HEK293 (cell line): ENCODE measurements around the gene MYO7B.

Source experiments
- CTCF ChIA-PET: fragments of 350-600 bp; formaldehyde crosslinking; extraction: SDS; loops from one replicate; lab custom pipeline; 2021; ENCODE audit warnings: antibody characterized with exemption; lab: Yijun Ruan, JAX
- POLR2A ChIA-PET: fragments of 300-600 bp; formaldehyde crosslinking; extraction: SDS; loops from one replicate; lab custom pipeline; 2020; ENCODE audit warnings: antibody characterized with exemption, inconsistent platforms; lab: Yijun Ruan, JAX
- H3K27ac ChIP-seq: fragments of 200-500 bp; sonication (Bioruptor generic); 2 replicates; pipeline ENCODE4 v1.5.1; 2014; ENCODE audit warnings: low read depth, low read length, control low read depth, inconsistent platforms; ENCODE audit errors: extremely low read depth
- H3K36me3 ChIP-seq, 2 experiments: fragments of 200-500 bp in 1 of 2; sonication (Bioruptor generic) in 1 of 2; 1 replicate in 1 of 2; 2 replicates in 1 of 2; pipeline ENCODE4 v1.5.1; 2014 to 2017; ENCODE audit warnings: inconsistent platforms in 2 of 2, low read length in 2 of 2; ENCODE audit not compliant: control insufficient read depth in 2 of 2, insufficient read depth in 1 of 2
- H3K4me1 ChIP-seq: fragments of 200-500 bp; sonication (Bioruptor generic); 2 replicates; pipeline ENCODE4 v1.5.1; 2014; ENCODE audit warnings: mild to moderate bottlenecking, low read length, inconsistent platforms; ENCODE audit not compliant: control insufficient read depth, insufficient read depth
- H3K4me3 ChIP-seq: 2 replicates; pipeline ENCODE4 v1.5.1; 2011; ENCODE audit warnings: low read depth, mild to moderate bottlenecking, control low read depth, low read length, moderate library complexity
- H3K9me3 ChIP-seq: fragments of 200-500 bp; sonication (Bioruptor generic); 2 replicates; pipeline ENCODE4 v1.5.1; 2014; ENCODE audit warnings: low read depth, low read length, inconsistent platforms; ENCODE audit not compliant: control insufficient read depth, insufficient read depth
- BCL11B ChIP-seq: fragments of 450-650 bp; formaldehyde crosslinking; IDR thresholded peaks from 2 replicates; pipeline ENCODE4 v1.5.1; 2016; ENCODE audit warnings: low read depth, missing biosample characterization, missing genetic modification characterization
- KLF7 ChIP-seq: fragments of 450-650 bp; formaldehyde crosslinking; IDR thresholded peaks from 2 replicates; pipeline ENCODE4 v1.5.1; 2016; ENCODE audit warnings: missing biosample characterization, missing genetic modification characterization, borderline replicate concordance
- WT1 ChIP-seq: fragments of 450-650 bp; formaldehyde crosslinking; IDR thresholded peaks from 2 replicates; pipeline ENCODE4 v1.5.1; 2016; ENCODE audit warnings: missing biosample characterization, missing genetic modification characterization
- ZNF112 ChIP-seq: fragments of 450-650 bp; formaldehyde crosslinking; IDR thresholded peaks from 2 replicates; pipeline ENCODE4 v1.5.0; 2017; ENCODE audit warnings: missing biosample characterization, missing genetic modification characterization
- ZNF114 ChIP-seq: fragments of 450-650 bp; formaldehyde crosslinking; IDR thresholded peaks from 2 replicates; pipeline ENCODE4 v1.5.0; 2017; ENCODE audit warnings: missing biosample characterization, missing genetic modification characterization
- ZNF121 ChIP-seq: fragments of 450-650 bp; formaldehyde crosslinking; IDR thresholded peaks from 2 replicates; pipeline ENCODE4 v1.5.1; 2016; ENCODE audit warnings: missing biosample characterization, missing genetic modification characterization
- ZNF138 ChIP-seq: fragments of 450-650 bp; formaldehyde crosslinking; IDR thresholded peaks from 2 replicates; pipeline ENCODE4 v1.5.1; 2016; ENCODE audit warnings: missing biosample characterization, missing genetic modification characterization, borderline replicate concordance
- ZNF2 ChIP-seq: fragments of 450-650 bp; formaldehyde crosslinking; IDR thresholded peaks from 2 replicates; pipeline ENCODE4 v1.5.1; 2016; ENCODE audit warnings: missing biosample characterization, missing genetic modification characterization
- ZNF214 ChIP-seq: fragments of 450-650 bp; formaldehyde crosslinking; IDR thresholded peaks from 2 replicates; pipeline ENCODE4 v1.5.1; 2017; ENCODE audit warnings: missing biosample characterization, mild to moderate bottlenecking, missing genetic modification characterization, borderline replicate concordance
- ZNF223 ChIP-seq: fragments of 450-650 bp; formaldehyde crosslinking; IDR thresholded peaks from 2 replicates; pipeline ENCODE4 v1.5.1; 2016; ENCODE audit warnings: missing biosample characterization, missing genetic modification characterization
- ZNF239 ChIP-seq: fragments of 450-650 bp; formaldehyde crosslinking; IDR thresholded peaks from 2 replicates; pipeline ENCODE4 v1.5.1; 2016; ENCODE audit warnings: missing biosample characterization, missing genetic modification characterization
- ZNF354C ChIP-seq: fragments of 450-650 bp; formaldehyde crosslinking; IDR thresholded peaks from 2 replicates; pipeline ENCODE4 v1.5.1; 2016; ENCODE audit warnings: missing biosample characterization, missing genetic modification characterization, low read depth, borderline replicate concordance
- ZNF366 ChIP-seq: fragments of 450-650 bp; formaldehyde crosslinking; conservative IDR thresholded peaks from 2 replicates; pipeline ENCODE4 v1.5.1; 2016; ENCODE audit warnings: missing biosample characterization, missing genetic modification characterization
- ZNF514 ChIP-seq: fragments of 450-650 bp; formaldehyde crosslinking; IDR thresholded peaks from 2 replicates; pipeline ENCODE4 v1.5.1; 2016; ENCODE audit warnings: missing biosample characterization, missing genetic modification characterization
- ZNF544 ChIP-seq: fragments of 450-650 bp; formaldehyde crosslinking; IDR thresholded peaks from 2 replicates; pipeline ENCODE4 v1.5.0; 2017; ENCODE audit warnings: missing biosample characterization, missing genetic modification characterization
- ZNF548 ChIP-seq: fragments of 450-650 bp; formaldehyde crosslinking; IDR thresholded peaks from 2 replicates; pipeline ENCODE4 v1.5.1; 2016; ENCODE audit warnings: missing biosample characterization, missing genetic modification characterization
- ZNF558 ChIP-seq: fragments of 450-650 bp; formaldehyde crosslinking; IDR thresholded peaks from 2 replicates; pipeline ENCODE4 v1.5.1; 2016; ENCODE audit warnings: missing biosample characterization, missing genetic modification characterization
- ZNF747 ChIP-seq: fragments of 450-650 bp; formaldehyde crosslinking; IDR thresholded peaks from 2 replicates; pipeline ENCODE4 v1.5.1; 2016; ENCODE audit warnings: missing biosample characterization, missing genetic modification characterization
- ZNF785 ChIP-seq: fragments of 450-650 bp; formaldehyde crosslinking; IDR thresholded peaks from 2 replicates; pipeline ENCODE4 v1.5.1; 2016; ENCODE audit warnings: missing biosample characterization, missing genetic modification characterization
- ZNF792 ChIP-seq: fragments of 450-650 bp; formaldehyde crosslinking; IDR thresholded peaks from 2 replicates; pipeline ENCODE4 v1.5.1; 2016; ENCODE audit warnings: missing biosample characterization, missing genetic modification characterization
- TF ChIP-seq, protein P1 (sequence below): fragments of 450-650 bp; formaldehyde crosslinking; IDR thresholded peaks from 2 replicates; pipeline ENCODE4 v1.5.1; 2017; ENCODE audit warnings: missing biosample characterization, missing genetic modification characterization
- TF ChIP-seq, protein P2 (sequence below): fragments of 450-650 bp; formaldehyde crosslinking; IDR thresholded peaks from 2 replicates; pipeline ENCODE4 v1.5.1; 2016; ENCODE audit warnings: missing biosample characterization, missing genetic modification characterization

MYO7B gene

DNA sequence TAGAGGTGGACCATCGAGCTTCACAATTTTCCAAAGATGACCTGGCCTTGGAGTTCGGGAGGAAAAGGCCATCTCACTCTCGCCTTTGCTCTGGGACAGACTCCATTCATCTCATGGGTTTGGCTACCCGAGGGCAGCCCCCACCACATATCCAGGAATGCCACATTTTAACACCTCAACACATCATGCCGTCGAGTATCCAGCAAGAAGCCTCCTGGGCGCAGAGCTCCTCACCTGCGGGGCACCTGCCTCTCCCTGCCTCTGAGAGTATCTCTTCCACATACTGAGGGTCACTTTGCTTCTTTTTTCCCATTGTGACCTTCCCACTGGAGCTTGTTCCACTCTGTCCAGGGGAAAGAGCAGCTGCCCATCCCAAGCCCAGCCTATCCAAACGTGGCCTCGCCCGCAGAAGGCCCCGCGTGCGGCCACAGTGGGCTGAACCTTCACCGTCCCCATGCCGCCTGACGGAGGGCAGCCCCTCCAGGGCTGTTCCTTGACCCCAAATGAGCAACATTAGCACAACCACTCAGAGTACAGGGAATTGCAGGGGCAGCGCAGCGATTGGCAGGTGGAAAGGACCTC lies 145.3 kb downstream of the MYO7B start:
- no peaks in the 10 kb centered on the region for H3K36me3 ChIP-seq
- H3K9me3 ChIP-seq: no peaks in the 10 kb centered on the region
- TF ChIP-seq ZNF785 (tag by site-specific recombination) (no peak), ZNF2 (no peak), ZNF114 (tag by site-specific recombination) (no peak), ZNF548 (tag by site-specific recombination) (no peak), ZNF514 (no peak), ZNF366 (tag by site-specific recombination) (no peak), WT1 (tag by site-specific recombination) (no peak), ZNF558 (tag by site-specific recombination) (no peak)
- TF ChIP-seq, all 188 proteins: peak for 0
- POLR2A ChIA-PET: no interaction called here
- CTCF ChIA-PET: interaction anchor here (1.4 kb wide), 1 partner anchor 90 kb away, joined by 5 read pairs; no protein-coding TSS in a partner anchor
- H3K4me3 ChIP-seq: no peak overlapping the region
- no peak overlapping the region for H3K27ac ChIP-seq
- H3K4me1 ChIP-seq: no peaks in the 10 kb centered on the region

DNA sequence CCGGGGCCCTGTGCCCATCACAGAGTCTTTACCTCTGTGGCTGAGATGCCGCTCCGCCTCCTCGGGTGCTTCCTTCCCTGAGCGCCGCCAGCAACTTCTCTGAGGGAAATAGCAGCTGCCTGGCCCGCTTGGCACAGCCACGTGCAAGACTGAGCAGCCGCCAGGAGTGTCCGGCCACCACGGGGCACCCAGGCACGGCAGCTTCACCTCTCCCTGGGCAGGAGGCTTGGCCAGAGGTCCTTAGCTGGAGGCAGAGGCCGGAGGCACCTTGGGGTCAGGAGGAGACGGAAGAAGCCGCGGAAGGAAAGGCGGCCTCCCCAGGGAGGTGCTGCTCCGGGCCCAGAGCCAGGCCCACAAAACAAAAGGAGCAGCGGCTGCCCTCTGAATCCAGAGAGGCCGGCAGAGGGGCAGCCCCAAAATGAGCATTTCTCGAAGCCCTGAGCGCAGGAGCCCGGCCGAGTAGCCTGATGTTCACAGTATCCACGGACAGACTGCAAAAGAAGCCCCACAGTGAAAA lies 145.9 kb downstream of the MYO7B start:
- Histone ChIP-seq H3K4me1 (no peaks in the 10 kb centered on the region), H3K9me3 (no peaks in the 10 kb centered on the region), H3K27ac (no peak overlapping the region), H3K4me3 (no peak overlapping the region), H3K36me3 (no peaks in the 10 kb centered on the region)
- ChIA-PET POLR2A (no interaction called here), CTCF (interaction anchor here (0.7 kb wide), 1 partner anchor 167 kb away, joined by 3 read pairs; no protein-coding TSS in a partner anchor)
- TF ChIP-seq KLF7 (tag by site-specific recombination) (no peak), ZNF214 (no peak), ZNF239 (no peak), ZNF544 (tag by site-specific recombination) (no peak), ZNF138 (tag by site-specific recombination) (no peak), ZNF747 (no peak), BCL11B (tag by site-specific recombination) (no peak), ZNF792 (tag by site-specific recombination) (no peak), ZNF223 (no peak), WT1 (tag by site-specific recombination) (no peak), ZNF354C (tag by site-specific recombination) (no peak), ZNF121 (tag by site-specific recombination) (no peak), ZNF112 (no peak)
- TF ChIP-seq, protein P1, sequence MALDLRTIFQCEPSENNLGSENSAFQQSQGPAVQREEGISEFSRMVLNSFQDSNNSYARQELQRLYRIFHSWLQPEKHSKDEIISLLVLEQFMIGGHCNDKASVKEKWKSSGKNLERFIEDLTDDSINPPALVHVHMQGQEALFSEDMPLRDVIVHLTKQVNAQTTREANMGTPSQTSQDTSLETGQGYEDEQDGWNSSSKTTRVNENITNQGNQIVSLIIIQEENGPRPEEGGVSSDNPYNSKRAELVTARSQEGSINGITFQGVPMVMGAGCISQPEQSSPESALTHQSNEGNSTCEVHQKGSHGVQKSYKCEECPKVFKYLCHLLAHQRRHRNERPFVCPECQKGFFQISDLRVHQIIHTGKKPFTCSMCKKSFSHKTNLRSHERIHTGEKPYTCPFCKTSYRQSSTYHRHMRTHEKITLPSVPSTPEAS (tag by site-specific recombination): no peak
- TF ChIP-seq, protein P2, sequence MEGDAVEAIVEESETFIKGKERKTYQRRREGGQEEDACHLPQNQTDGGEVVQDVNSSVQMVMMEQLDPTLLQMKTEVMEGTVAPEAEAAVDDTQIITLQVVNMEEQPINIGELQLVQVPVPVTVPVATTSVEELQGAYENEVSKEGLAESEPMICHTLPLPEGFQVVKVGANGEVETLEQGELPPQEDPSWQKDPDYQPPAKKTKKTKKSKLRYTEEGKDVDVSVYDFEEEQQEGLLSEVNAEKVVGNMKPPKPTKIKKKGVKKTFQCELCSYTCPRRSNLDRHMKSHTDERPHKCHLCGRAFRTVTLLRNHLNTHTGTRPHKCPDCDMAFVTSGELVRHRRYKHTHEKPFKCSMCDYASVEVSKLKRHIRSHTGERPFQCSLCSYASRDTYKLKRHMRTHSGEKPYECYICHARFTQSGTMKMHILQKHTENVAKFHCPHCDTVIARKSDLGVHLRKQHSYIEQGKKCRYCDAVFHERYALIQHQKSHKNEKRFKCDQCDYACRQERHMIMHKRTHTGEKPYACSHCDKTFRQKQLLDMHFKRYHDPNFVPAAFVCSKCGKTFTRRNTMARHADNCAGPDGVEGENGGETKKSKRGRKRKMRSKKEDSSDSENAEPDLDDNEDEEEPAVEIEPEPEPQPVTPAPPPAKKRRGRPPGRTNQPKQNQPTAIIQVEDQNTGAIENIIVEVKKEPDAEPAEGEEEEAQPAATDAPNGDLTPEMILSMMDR (tag by site-specific recombination): no peak
